T-helper 2 cell treated with Interferon-gamma antibody and Interleukin-4, amounts not matched to agents 5 μg/mL and 100 μg/mL, for 36 hours (primary cell): Measurements from ENCODE around the gene CCDC102B.
"Not testable (repeated sequence)": the region's sequence is repeated elsewhere in the genome, so short reads cannot be mapped to it uniquely, and the experiment has no call there.

Source experiments
- DNase-seq: peaks from one replicate; pipeline ENCODE4 v3.0.0; 2021; ENCODE audit warnings: low spot score
- H3K27ac Mint-ChIP-seq: one replicate; pipeline ENCODE4 v1.8.0; 2021; ENCODE audit warnings: mild to moderate bottlenecking, mixed read lengths
- H3K27me3 Mint-ChIP-seq: one replicate; pipeline ENCODE4 v1.8.0; 2021; ENCODE audit warnings: low read depth, mixed read lengths
- H3K36me3 Mint-ChIP-seq: one replicate; pipeline ENCODE4 v1.8.0; 2021; ENCODE audit warnings: low read depth, mixed read lengths
- H3K4me1 Mint-ChIP-seq: one replicate; pipeline ENCODE4 v1.8.0; 2021; ENCODE audit warnings: low read depth, mixed read lengths
- H3K4me3 Mint-ChIP-seq: one replicate; pipeline ENCODE4 v1.8.0; 2022; ENCODE audit warnings: mild to moderate bottlenecking, moderate library complexity, mixed read lengths
- H3K9me3 Mint-ChIP-seq: one replicate; pipeline ENCODE4 v1.8.0; 2021; ENCODE audit warnings: mixed read lengths

Gene CCDC102B

GRCh38 chr18:68909579-68909978, 111.7 kb downstream of the CCDC102B start:
- Mint-ChIP-seq H3K27me3 (no peaks in the 10 kb centered on the region), H3K4me1 (no peaks in the 10 kb centered on the region), H3K36me3 (no peaks in the 10 kb centered on the region), H3K9me3 (no peaks in the 10 kb centered on the region), H3K27ac (no peak overlapping the region), H3K4me3 (no peak overlapping the region)
- DNase-seq = no peak

DNA sequence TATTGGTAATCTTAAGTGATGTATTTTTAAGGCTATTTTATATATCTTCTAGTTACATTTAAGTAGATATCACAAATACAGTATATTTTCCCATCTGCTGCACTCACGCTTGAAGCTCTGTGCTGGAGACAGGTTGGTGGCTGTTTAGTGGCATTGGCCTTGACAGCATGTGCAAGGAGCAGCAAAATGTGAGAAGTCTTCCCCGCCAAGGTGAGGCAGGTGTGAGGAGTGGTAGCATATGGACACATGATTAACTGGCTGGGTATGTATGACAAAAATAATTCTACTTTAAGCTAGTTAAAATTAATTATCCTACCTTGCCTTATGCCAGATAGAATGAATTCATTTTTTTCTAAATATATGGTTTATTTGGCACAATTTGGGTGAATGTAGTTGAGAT, 117.2 kb downstream of the CCDC102B start:
- DNase-seq = no peak
- no peaks in the 10 kb centered on the region for H3K4me1 Mint-ChIP-seq
- H3K27me3 Mint-ChIP-seq = no peaks in the 10 kb centered on the region
- no peak overlapping the region for H3K4me3 Mint-ChIP-seq
- H3K36me3 Mint-ChIP-seq = no peaks in the 10 kb centered on the region
- H3K9me3 Mint-ChIP-seq = no peaks in the 10 kb centered on the region
- H3K27ac Mint-ChIP-seq = no peak overlapping the region

DNA sequence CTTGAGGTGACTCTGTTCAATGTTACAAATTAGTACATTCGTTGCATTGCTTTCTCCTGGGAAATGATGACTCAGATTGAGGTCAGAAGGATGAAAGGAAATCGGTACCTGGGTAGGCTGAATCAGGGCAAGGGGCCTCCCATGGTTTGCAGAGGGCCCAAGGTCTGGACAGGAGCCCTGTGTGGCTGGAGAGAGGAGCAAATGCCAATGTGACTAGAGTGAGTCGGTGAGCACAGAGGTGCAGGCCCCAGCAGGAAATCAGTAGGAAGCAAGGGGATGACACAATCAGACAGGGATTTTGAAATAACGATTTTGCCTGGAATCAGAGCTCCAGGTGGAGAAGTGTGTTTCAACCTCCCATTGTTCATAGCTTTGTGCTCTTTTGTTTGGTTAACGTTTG, 118.9 kb downstream of the CCDC102B start:
- Mint-ChIP-seq H3K27ac (no peak overlapping the region), H3K4me1 (no peaks in the 10 kb centered on the region), H3K4me3 (no peak overlapping the region), H3K36me3 (no peaks in the 10 kb centered on the region), H3K27me3 (no peaks in the 10 kb centered on the region), H3K9me3 (no peaks in the 10 kb centered on the region)
- DNase-seq = no peak

DNA sequence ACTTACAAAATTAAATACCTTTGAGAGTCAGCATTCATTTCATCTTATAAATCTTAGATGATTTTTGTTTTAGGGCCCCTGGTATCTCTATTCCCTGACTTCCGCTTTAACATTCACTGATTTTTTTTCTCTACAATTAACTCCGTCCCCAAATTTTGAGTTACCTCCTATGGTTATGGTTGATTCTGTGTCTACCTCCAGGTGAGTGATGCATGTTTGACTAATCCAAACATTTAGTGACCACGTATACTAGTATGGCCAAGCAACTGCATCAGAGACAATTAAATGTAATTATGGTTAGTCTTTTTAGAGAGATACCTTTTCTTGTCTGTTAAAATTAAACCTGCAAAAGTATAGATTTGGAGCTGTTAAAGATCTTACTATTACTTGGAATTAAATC, 120.3 kb downstream of the CCDC102B start:
- DNase-seq = no peak
- Mint-ChIP-seq H3K27me3 (no peaks in the 10 kb centered on the region), H3K27ac (no peak overlapping the region), H3K9me3 (no peaks in the 10 kb centered on the region), H3K4me3 (no peak overlapping the region), H3K4me1 (no peaks in the 10 kb centered on the region), H3K36me3 (no peaks in the 10 kb centered on the region)

- no peak for DNase-seq
- H3K27me3 Mint-ChIP-seq = no peaks in the 10 kb centered on the region
Observed at GRCh38 chr18:68919900-68920299, 122.0 kb downstream of the CCDC102B start.

DNA sequence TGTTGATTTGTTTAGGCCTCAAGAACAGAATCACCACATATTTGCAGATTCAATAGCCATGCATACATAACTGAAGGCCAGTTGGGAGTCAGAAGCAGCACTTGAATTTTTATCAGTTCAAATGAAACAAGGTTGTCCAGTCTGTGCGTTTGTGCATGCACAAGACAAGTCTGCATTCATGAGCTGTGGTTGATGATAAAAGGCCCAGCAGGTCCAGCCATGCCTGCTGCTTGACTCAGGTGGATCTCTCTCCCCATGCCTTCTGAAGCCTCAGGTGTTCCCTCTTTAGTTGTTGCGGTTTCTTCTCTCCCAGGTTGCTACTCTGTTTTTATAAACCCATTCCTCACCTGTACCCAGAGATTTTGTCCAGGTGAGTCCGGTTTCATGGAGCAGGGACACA, 124.5 kb downstream of the CCDC102B start:
- Mint-ChIP-seq H3K27me3 (no peaks in the 10 kb centered on the region), H3K4me1 (peaks cover 2% of the 10 kb centered on the region), H3K4me3 (no peak overlapping the region), H3K36me3 (no peaks in the 10 kb centered on the region), H3K9me3 (no peaks in the 10 kb centered on the region), H3K27ac (no peak overlapping the region)
- no peak for DNase-seq

More at GRCh38 chr18:68919900-68920299, 122.0 kb downstream of the CCDC102B start:
- Mint-ChIP-seq H3K9me3 (no peaks in the 10 kb centered on the region), H3K36me3 (no peaks in the 10 kb centered on the region), H3K4me3 (no peak overlapping the region), H3K27ac (no peak overlapping the region), H3K4me1 (no peaks in the 10 kb centered on the region)

DNA sequence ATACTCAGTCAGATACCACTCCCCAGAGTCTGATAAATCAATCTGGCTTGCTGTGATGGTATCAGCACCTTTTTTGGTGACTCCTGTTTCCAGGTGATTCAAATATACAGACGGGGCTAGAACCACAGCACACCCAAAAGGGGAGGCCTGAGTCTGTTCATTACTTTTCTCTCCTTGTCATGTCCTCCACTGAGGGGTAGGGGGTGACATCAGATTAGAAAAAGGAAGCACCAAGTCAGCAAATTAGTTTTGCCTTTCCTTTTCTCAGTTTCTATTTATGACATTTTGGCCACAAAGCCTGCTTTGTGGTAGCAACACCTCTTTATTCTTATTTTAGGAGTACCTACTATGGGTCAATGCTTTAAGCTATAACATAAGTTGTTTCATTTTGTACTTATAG, 127.4 kb downstream of the CCDC102B start:
- no peak overlapping the region for H3K27ac Mint-ChIP-seq
- H3K9me3 Mint-ChIP-seq = no peaks in the 10 kb centered on the region
- DNase-seq = no peak
- H3K4me3 Mint-ChIP-seq = no peak overlapping the region
- H3K4me1 Mint-ChIP-seq = peaks cover 2% of the 10 kb centered on the region
- no peaks in the 10 kb centered on the region for H3K36me3 Mint-ChIP-seq
- H3K27me3 Mint-ChIP-seq = no peaks in the 10 kb centered on the region

DNA sequence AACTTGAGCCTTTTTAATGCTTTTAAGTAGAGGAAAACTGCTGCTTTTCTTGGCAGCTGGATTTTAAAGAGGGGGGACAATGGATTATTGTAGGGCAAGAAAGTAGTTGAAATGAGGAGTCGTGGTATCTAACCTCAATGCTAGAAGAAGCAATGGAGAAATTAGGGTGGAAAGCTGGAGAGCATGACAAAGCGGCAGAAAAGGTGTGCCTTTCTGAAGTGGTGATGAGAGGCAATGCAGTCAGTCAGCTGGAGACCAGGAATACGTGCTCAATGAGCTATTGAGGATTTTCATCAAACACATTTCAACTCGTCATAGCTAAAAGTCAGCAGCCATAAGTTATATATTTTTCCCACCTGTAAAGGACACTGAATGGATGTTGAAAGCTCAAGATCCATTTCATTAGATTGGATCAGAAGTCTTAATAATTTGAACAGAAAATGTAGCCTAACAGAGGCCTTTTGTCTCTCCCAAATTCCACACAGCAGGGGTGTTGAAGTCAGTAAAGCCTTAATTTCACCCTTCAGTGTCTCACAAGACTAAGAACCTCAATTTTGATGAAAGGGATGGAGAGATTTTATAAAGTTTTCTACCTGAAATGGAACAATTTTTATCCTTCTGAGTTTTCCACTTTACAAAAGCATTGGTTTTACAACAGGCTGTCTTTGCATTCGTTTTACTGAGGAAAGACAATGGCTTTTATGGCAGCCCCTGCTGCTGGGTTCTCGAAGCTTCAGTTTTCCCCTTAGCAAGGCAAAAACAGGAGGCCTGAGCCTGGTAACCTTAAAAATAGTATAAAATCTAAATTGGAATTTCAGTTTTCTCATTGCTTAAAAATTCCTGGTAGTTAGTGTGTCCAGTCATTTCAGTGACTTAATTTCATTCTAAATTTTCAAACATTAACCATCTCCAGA, 131.1 kb downstream of the CCDC102B start:
- no peak for DNase-seq

DNA sequence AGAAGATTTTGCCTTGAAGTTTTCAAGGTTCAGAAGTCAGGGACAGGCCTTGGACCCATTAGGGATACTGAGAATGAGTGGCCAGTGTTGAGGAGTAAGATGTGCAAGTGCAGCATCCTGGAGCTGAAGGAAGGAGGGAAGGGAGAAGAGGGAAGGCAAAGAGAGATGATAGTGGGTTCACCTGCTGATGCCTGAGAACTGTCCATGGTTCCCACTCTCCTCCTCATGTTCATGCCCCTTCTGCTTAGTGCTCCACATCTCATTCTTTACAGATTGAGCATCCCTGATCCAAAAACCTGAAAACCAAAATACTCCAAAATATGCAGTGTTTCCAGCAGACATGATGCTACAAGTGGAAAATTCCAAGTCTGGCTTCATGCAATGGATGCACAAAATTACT, 137.8 kb downstream of the CCDC102B start:
- no peak overlapping the region for H3K27ac Mint-ChIP-seq
- H3K36me3 Mint-ChIP-seq = no peaks in the 10 kb centered on the region
- no peak overlapping the region for H3K4me3 Mint-ChIP-seq
- H3K9me3 Mint-ChIP-seq = no peaks in the 10 kb centered on the region
- H3K4me1 Mint-ChIP-seq = no peaks in the 10 kb centered on the region
- no peak for DNase-seq
- no peaks in the 10 kb centered on the region for H3K27me3 Mint-ChIP-seq

More for the DNA sequence above, 131.1 kb downstream of the CCDC102B start:
- Mint-ChIP-seq H3K9me3 (no peaks in the 10 kb centered on the region), H3K27ac (no peak overlapping the region), H3K4me1 (peaks cover 2% of the 10 kb centered on the region), H3K27me3 (no peaks in the 10 kb centered on the region), H3K36me3 (no peaks in the 10 kb centered on the region), H3K4me3 (no peak overlapping the region)

DNA sequence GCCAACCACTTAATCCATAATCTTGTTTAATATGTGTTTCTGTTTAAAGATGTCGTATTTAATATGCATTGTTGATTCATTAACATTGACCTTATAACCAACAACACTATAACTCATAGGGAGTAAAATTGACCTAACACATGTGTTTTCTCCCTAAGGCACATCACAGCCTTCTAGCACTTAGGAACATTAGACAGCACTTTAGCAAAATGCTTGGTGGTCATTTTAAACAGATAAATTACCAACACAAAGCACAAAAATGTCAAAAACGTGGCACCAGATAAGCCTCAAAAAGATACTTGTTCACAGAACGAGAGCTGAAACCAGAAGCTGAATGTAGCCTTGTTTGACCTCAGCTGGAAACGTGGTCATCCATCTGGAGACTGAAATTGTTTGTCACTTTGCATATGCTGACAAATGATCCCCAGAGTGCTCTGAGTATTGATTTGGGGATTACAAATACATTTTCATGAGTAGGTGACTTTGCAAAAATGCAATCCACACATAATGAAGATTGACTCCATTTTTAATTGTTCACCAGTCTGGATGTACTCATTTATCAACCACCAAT, 139.2 kb downstream of the CCDC102B start:
- no peaks in the 10 kb centered on the region for H3K4me1 Mint-ChIP-seq
- no peaks in the 10 kb centered on the region for H3K36me3 Mint-ChIP-seq
- no peak overlapping the region for H3K4me3 Mint-ChIP-seq
- no peak overlapping the region for H3K27ac Mint-ChIP-seq
- H3K27me3 Mint-ChIP-seq = no peaks in the 10 kb centered on the region
- no peaks in the 10 kb centered on the region for H3K9me3 Mint-ChIP-seq
- DNase-seq = no peak

GRCh38 chr18:68940039-68940438, 142.2 kb downstream of the CCDC102B start:
- Mint-ChIP-seq H3K9me3 (no peaks in the 10 kb centered on the region), H3K36me3 (no peaks in the 10 kb centered on the region), H3K4me1 (no peaks in the 10 kb centered on the region), H3K4me3 (no peak overlapping the region), H3K27ac (no peak overlapping the region), H3K27me3 (no peaks in the 10 kb centered on the region)
- DNase-seq = no peak

DNA sequence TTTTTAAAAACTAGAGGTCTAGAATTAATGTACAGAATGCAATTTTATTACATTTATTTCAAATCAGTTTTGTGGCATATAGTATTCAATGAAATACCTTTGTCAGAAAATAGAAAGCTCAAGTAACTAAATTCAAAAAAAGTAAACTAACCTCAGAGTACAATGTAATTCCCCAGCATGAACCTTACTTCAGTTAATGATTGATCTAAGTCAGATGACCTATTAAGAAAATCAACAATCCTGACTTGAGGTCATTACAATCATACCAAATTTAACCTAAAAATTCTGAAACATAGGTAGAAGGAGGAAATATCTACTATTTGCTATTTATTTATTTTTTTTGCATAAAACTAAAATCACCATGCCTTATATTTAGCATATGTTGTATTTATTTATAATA, 142.9 kb downstream of the CCDC102B start:
- Mint-ChIP-seq H3K27me3 (no peaks in the 10 kb centered on the region), H3K4me1 (no peaks in the 10 kb centered on the region), H3K9me3 (no peaks in the 10 kb centered on the region), H3K36me3 (no peaks in the 10 kb centered on the region), H3K4me3 (no peak overlapping the region), H3K27ac (no peak overlapping the region)
- no peak for DNase-seq

DNA sequence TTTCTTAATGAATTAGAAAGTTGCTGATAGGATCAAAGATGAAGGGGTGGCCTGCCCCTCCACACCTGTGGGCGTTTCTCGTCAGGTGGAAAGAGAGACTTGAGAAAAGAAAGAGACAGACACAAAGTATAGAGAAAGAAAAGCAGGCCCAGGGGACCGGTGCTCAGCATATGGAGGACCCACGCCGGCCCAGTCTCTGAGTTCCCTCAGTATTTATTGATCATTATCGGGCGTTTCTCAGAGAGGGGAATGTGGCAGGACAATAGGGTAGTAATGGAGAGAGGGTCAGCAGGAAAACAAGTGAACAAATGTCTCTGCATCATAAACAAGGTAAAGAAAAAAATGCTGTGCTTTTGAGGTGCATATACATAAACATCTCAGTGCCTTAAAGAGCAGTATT, 144.3 kb downstream of the CCDC102B start:
- no peaks in the 10 kb centered on the region for H3K9me3 Mint-ChIP-seq
- H3K27ac Mint-ChIP-seq = no peak overlapping the region
- no peak for DNase-seq
- H3K36me3 Mint-ChIP-seq = no peaks in the 10 kb centered on the region
- no peaks in the 10 kb centered on the region for H3K4me1 Mint-ChIP-seq
- no peak overlapping the region for H3K4me3 Mint-ChIP-seq
- no peaks in the 10 kb centered on the region for H3K27me3 Mint-ChIP-seq

- not testable (repeated sequence) for H3K4me3 Mint-ChIP-seq, H3K27me3 Mint-ChIP-seq, H3K27ac Mint-ChIP-seq, H3K36me3 Mint-ChIP-seq, H3K4me1 Mint-ChIP-seq, H3K9me3 Mint-ChIP-seq, DNase-seq
Observed at GRCh38 chr18:68943861-68944260, 146.0 kb downstream of the CCDC102B start.
